ENCODE data around the gene SMG6.

The SMG6 gene

GRCh38 chr17:2337544-2338314, 34.1 kb upstream of the SMG6 start:
- TF ChIP-seq CTCF (conservative IDR thresholded peaks at IDR 0.05), result no peak
- H3K27ac ChIP-seq, result peak overlapping the region; percentile 98

GRCh38 chr17:2336852-2337543, 33.4 kb upstream of the SMG6 start, which contains the start of gene SGSM2:
SGSM2 (plus strand) TSS chr17:2337501; CDS start chr17:2337689, 188 bp downstream.
- no peak for TF ChIP-seq CTCF (conservative IDR thresholded peaks at IDR 0.05)
- H3K27ac ChIP-seq, result peak within 1 kb of the TSS; percentile 98

- TF ChIP-seq CTCF (conservative IDR thresholded peaks at IDR 0.05), result peak; percentile 45
Measured at GRCh38 chr17:2336215-2336851, 32.7 kb upstream of the SMG6 start, which contains the start of gene TSR1. TSR1 (minus strand) TSS chr17:2336457; CDS start chr17:2336427, 30 bp downstream.

GRCh38 chr17:2335726-2336214, 32.2 kb upstream of the SMG6 start:
- peak overlapping the region; percentile 98 for H3K27ac ChIP-seq
- TF ChIP-seq CTCF (conservative IDR thresholded peaks at IDR 0.05), result no peak

More at GRCh38 chr17:2336215-2336851, 32.7 kb upstream of the SMG6 start, which contains the start of gene TSR1:
- peak within 1 kb of the TSS; percentile 98 for H3K27ac ChIP-seq

GRCh38 chr17:2331303-2331702, 27.7 kb upstream of the SMG6 start:
- no peak overlapping the region for H3K27ac ChIP-seq

GRCh38 chr17:2323629-2324314, 20.2 kb upstream of the SMG6 start:
- TF ChIP-seq CTCF (conservative IDR thresholded peaks at IDR 0.05), result no peak
- H3K27ac ChIP-seq, result no peak overlapping the region

More at GRCh38 chr17:2331303-2331702, 27.7 kb upstream of the SMG6 start:
- TF ChIP-seq CTCF (conservative IDR thresholded peaks at IDR 0.05), result no peak
